Muscle of leg (tissue), 11 donors: ENCODE measurements around the gene CNKSR3. TPM values are rescaled to one million over a fixed set of nuclear protein-coding genes. Genes with fewer than 3 reads are reported as not detected.

ENCODE experiments used
- DNase-seq: peaks from one replicate; pipeline ENCODE4 v3.0.0; 2013
- H3K27ac ChIP-seq: one replicate; pipeline ENCODE4 v1.5.1; 2013; ENCODE audit warnings: mild to moderate bottlenecking, low read length, control low read depth
- H3K27me3 ChIP-seq: one replicate; pipeline ENCODE4 v1.6.1; 2013; ENCODE audit warnings: low read length; ENCODE audit not compliant: control insufficient read depth, insufficient read depth
- H3K36me3 ChIP-seq: one replicate; pipeline ENCODE4 v1.6.1; 2013; ENCODE audit warnings: low read length; ENCODE audit not compliant: control insufficient read depth, insufficient read depth
- H3K4me1 ChIP-seq: one replicate; pipeline ENCODE4 v1.6.1; 2013; ENCODE audit warnings: low read length; ENCODE audit not compliant: control insufficient read depth, insufficient read depth
- H3K4me3 ChIP-seq: one replicate; pipeline ENCODE4 v1.5.1; 2013; ENCODE audit warnings: low read length, control low read depth
- H3K9me3 ChIP-seq: replicated peaks from 2 replicates; pipeline ENCODE4 v1.6.1; 2013; ENCODE audit warnings: low read depth, low read length; ENCODE audit not compliant: control insufficient read depth
- WGBS: methylation state at CpG from one replicate; pipeline ENCODE4 v1.1.5; 2013; ENCODE audit warnings: missing lambda C conversion rate; ENCODE audit not compliant: insufficient coverage; 5-methylcytosine and 5-hydroxymethylcytosine counted together
- polyA plus RNA-seq, 8 donors: library from polyadenylated mRNA; unstranded; fragments of 120-200 nt; gene quantifications; one replicate each; pipeline versions ENCODE4 v1.2.1 to v1.2.3, GENCODE V29; 2013; ENCODE audit warnings: inconsistent platforms in 1 of 8, low replicate concordance in 1 of 8; ENCODE audit not compliant: insufficient read length in 8 of 8, insufficient read depth in 1 of 8
- total RNA-seq: library from RNA; stranded (reverse); fragments of 120-200 nt; gene quantifications from one replicate; pipeline ENCODE4 v1.2.4, GENCODE V29; 2013

The CNKSR3 gene
- total and polyA plus RNA-seq, 9 donors: 11.6 to 22.1 (median 14.7) TPM

DNA sequence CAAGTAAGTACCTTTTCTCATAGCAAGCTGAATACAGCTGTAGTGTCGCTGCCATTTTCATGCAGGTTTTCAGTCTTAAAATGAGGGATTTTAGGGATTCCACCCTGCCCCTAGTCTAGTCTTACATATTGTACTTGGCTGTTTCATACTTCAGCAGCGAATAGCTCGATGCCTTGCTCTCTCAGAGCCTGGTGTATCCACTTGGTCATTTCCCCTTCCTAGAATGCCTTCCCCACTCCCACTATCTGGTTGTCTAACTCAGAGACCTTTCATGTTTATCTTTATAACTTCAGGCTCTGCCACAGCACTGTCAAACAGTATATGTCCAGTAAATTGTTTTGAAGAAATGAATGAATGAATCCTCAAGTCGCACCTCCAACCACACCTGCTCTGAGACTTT, 132.8 kb downstream of the CNKSR3 start:
- no peak for DNase-seq
- no peaks in the 10 kb centered on the region for H3K4me1 ChIP-seq
- H3K36me3 ChIP-seq: no peaks in the 10 kb centered on the region
- H3K9me3 ChIP-seq: no peaks in the 10 kb centered on the region
- WGBS: 79% methylated on average over 4 of the region's 4 CpGs
- H3K4me3 ChIP-seq: no peak overlapping the region
- no peak overlapping the region for H3K27ac ChIP-seq
- no peaks in the 10 kb centered on the region for H3K27me3 ChIP-seq

DNA sequence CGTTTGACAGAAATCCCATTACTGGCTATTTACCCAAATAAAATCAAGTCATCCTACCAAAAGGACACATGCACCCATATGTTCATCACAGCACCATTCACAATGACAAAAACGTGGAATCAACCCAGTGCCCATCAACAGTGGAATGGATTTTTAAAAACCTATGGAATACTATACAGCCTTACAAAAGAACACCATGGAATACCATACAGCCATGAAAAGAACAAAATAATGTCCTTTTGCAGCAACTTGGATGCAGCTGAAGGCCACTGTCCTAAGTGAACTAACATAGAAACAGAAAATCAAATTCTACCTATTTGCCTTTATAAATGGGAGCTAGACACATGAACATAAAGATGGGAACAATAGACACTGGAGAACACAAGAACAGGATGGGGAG, 136.5 kb downstream of the CNKSR3 start:
- H3K4me1 ChIP-seq: no peaks in the 10 kb centered on the region
- no peaks in the 10 kb centered on the region for H3K27me3 ChIP-seq
- WGBS: no CpG with 5 or more reads among the region's 2 CpGs
- no peaks in the 10 kb centered on the region for H3K9me3 ChIP-seq
- H3K36me3 ChIP-seq: no peaks in the 10 kb centered on the region
- no peak overlapping the region for H3K27ac ChIP-seq
- DNase-seq: no peak
- no peak overlapping the region for H3K4me3 ChIP-seq

DNA sequence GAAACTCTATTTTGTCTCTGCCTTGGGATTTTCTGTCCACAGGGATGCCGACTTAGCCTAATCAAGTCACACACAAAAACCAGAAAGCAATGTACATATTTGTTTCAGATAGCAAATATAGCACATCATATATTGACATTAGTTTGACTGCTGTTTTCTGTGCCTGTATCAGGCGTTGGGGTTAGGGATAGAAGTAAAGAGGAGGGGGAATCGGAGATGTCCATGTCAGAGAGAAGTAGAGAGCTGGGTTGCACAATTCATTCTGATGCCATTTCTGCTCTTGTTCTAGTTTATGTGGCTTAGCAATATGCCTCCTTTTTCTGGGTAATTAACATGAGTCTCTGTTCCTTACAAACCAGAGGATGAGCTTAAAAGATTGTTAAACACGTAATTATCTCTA, 139.2 kb downstream of the CNKSR3 start:
- Histone ChIP-seq H3K27ac (no peak overlapping the region), H3K27me3 (no peaks in the 10 kb centered on the region), H3K4me3 (no peak overlapping the region), H3K36me3 (no peaks in the 10 kb centered on the region), H3K4me1 (no peaks in the 10 kb centered on the region), H3K9me3 (no peaks in the 10 kb centered on the region)
- no peak for DNase-seq
- WGBS: 83% methylated on average over 2 of the region's 4 CpGs

DNA sequence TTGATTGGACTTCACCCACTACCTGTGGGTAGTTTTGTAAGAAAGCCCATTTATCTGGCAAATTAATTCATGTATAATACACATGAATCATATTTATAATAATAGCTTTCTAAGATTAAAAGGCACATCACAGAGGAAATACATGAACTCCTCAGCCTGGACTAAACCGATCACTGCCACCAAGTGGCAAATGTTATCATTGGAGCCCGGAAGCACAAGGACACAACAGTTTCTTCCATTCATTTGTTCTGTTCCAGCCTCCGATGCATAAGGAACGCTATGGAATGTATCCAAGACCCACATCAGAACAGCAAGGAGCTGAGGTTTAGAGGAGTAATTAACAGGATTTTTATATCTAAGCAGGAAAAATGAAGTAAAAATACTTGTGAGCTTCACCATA, 139.9 kb downstream of the CNKSR3 start:
- H3K27me3 ChIP-seq: no peaks in the 10 kb centered on the region
- H3K4me3 ChIP-seq: no peak overlapping the region
- no CpG with 5 or more reads among the region's 4 CpGs for WGBS
- H3K36me3 ChIP-seq: no peaks in the 10 kb centered on the region
- H3K9me3 ChIP-seq: no peaks in the 10 kb centered on the region
- H3K4me1 ChIP-seq: no peaks in the 10 kb centered on the region
- no peak overlapping the region for H3K27ac ChIP-seq
- peak; percentile 52 for DNase-seq

DNA sequence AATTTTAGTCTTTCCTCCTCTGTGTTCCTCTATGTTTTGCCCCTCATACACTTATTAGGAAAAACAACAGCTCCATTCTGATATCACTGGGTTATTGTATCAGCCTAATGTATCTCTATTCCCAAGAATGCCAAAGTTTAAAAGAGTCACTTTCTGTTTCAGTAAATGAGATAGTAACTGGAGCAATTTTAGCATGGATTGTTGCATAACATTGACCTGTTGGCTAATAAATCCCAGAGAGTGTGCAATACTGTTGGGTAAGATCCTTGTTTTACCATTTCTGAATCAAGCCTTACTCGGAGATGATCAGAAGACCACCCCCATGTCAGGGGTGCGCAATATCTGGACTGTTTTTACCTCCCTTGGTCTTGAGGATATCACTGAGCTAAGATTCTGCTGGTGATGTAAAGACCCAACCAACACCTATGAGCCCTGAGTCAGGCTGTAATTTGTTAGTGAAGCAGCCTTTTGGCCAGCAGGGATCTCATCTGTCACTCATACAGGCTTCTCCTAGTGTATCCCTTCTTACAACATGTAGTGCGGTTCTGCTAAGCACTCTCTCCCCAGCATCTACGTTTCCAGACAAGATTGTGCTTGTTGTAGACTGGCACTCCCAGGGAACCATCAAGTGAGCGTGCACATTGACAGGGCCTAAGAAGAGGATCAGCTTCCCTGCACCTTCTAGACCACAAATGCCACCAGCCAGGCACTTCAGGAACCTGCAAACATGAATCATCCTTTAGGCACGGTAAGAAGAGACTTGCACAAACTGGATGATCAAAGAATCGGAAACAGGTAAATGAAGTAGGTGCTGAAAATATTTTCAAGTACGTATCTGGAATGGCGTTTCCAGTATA, 142.4 kb downstream of the CNKSR3 start:
- Histone ChIP-seq H3K4me3 (no peak overlapping the region), H3K4me1 (no peaks in the 10 kb centered on the region), H3K9me3 (no peaks in the 10 kb centered on the region), H3K27me3 (no peaks in the 10 kb centered on the region), H3K36me3 (no peaks in the 10 kb centered on the region), H3K27ac (no peak overlapping the region)
- 77% methylated on average over 5 of the region's 9 CpGs for WGBS
- DNase-seq: no peak

DNA sequence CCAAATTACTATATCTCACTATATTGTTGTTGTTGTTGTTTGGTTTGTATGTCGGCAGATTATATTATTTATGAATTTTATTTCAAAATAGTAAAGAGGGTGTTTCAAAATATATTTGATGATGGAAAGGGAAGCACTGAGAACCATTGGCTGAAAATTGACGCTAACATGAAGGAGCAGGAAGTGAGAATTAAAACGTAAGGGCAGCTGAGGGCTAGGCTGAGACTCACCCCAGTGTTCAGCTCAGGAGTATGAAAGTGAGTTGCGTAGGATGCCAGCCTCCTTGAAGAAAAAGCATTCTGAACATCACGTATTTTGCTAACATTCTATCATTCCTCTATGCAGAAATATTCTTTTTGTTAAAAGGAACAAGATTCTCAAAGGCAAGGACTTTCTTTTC, 143.1 kb downstream of the CNKSR3 start:
- Histone ChIP-seq H3K9me3 (no peaks in the 10 kb centered on the region), H3K4me1 (no peaks in the 10 kb centered on the region), H3K27me3 (no peaks in the 10 kb centered on the region), H3K4me3 (no peak overlapping the region), H3K36me3 (no peaks in the 10 kb centered on the region), H3K27ac (no peak overlapping the region)
- 64% methylated on average over 2 of the region's 5 CpGs for WGBS
- no peak for DNase-seq

DNA sequence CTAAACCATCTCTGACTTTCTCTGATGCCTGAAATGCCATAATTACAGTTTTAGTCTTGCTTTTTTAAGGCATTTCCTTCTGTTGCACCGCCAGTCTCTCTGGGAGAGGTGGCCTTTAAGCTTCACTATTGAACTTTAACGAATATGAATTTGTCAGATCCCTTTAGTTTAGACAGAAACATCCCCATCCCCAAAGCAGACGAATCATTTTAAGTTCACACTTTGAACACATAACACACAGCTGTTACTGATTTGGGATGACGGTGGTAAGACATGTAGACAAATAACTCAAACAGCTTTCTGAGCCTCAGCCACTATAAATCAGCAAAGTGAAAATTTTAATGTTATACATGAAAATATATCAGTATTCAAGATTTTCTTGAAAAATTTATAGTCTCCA, 146.7 kb downstream of the CNKSR3 start:
- Histone ChIP-seq H3K4me1 (no peaks in the 10 kb centered on the region), H3K9me3 (no peaks in the 10 kb centered on the region), H3K4me3 (no peak overlapping the region), H3K27me3 (no peaks in the 10 kb centered on the region), H3K36me3 (no peaks in the 10 kb centered on the region), H3K27ac (no peak overlapping the region)
- no CpG with 5 or more reads among the region's 4 CpGs for WGBS
- DNase-seq: no peak

DNA sequence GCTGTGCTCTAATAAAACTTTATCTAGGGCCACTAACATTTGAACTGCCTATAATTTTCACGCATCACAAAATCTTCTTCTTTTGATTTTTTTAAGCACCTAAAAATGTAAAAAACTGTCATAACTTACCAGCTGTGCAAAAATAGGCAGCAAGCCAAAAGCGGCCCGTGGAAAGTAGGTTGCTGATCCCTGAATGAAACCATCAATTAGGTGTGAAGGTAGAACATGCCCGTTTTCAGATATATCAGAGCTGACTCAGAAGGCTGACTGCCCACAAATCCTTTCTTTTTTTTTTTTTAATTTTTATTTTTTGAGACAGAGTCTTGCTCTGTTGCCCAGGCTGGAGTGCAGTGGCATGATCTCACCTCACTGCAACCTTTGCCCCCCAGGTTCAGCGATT, 149.0 kb downstream of the CNKSR3 start:
- Histone ChIP-seq H3K36me3 (no peaks in the 10 kb centered on the region), H3K4me1 (no peaks in the 10 kb centered on the region), H3K4me3 (no peak overlapping the region), H3K27me3 (no peaks in the 10 kb centered on the region), H3K9me3 (no peaks in the 10 kb centered on the region), H3K27ac (no peak overlapping the region)
- no peak for DNase-seq
- 80% methylated on average over 1 of the region's 5 CpGs for WGBS

DNA sequence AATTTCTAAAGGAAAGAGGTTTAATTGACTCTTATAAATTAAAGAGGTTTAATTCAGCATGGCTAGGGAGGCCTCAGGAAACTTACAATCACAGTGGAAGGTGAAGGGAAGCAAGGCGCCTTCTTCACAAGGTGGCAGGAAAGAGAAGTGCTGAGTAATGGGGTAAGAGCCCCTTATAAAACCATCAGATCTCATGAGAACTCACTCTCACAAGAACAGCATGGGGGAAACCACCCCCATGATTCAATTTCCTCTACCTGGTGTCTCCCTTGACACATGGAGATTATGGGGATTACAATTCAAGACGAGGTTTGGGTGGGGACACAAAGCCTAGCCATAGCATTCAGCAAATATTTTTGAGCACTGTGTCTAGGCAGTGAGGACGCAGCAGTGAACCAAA, 150.0 kb downstream of the CNKSR3 start:
- no CpG with 5 or more reads among the region's 3 CpGs for WGBS
- Histone ChIP-seq H3K9me3 (no peaks in the 10 kb centered on the region), H3K27ac (no peak overlapping the region), H3K4me3 (no peak overlapping the region), H3K4me1 (no peaks in the 10 kb centered on the region), H3K27me3 (no peaks in the 10 kb centered on the region), H3K36me3 (no peaks in the 10 kb centered on the region)
- DNase-seq: no peak

DNA sequence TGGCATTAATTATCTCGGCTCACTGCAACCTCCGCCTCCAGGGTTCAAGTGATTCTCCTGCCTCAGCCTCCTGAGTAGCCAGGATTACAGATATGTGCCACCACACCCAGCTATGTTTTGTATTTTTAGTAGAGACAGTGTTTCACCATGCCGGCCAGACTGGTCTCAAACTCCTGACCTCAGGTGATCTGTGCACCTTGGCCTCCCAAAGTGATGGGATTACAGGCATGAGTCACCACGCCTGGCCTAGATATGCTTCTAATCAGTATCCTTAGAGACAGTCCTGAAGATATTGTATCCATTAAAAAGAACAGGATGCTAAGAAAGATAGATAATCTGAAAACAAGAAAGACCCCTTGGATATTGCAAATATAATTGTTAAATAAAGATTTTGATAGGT, 150.8 kb downstream of the CNKSR3 start:
- no peak overlapping the region for H3K27ac ChIP-seq
- DNase-seq: no peak
- no CpG with 5 or more reads among the region's 4 CpGs for WGBS
- H3K9me3 ChIP-seq: no peaks in the 10 kb centered on the region
- H3K4me3 ChIP-seq: no peak overlapping the region
- H3K36me3 ChIP-seq: no peaks in the 10 kb centered on the region
- no peaks in the 10 kb centered on the region for H3K27me3 ChIP-seq
- no peaks in the 10 kb centered on the region for H3K4me1 ChIP-seq

DNA sequence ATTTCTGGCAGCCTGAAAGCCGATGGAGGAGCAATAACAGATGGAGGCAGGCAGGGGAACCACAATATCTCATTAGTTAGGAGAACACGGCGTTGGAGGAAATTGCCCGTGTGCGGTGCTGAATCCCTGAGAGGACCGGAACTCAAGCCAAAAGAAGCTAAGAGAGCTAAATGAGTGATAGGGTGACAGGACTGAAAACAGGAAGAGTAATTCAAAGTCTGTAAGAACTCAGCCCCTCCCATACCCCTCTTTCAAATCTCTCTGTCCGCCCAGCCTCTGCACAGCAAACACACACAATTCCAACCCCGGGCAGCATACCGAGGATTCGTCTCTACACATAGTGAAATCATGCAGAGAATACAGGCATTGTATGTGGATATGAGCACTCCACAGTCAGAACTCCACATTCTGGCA, 151.3 kb downstream of the CNKSR3 start:
- H3K9me3 ChIP-seq: no peaks in the 10 kb centered on the region
- no peaks in the 10 kb centered on the region for H3K4me1 ChIP-seq
- H3K36me3 ChIP-seq: no peaks in the 10 kb centered on the region
- H3K4me3 ChIP-seq: peak overlapping the region; percentile 13
- H3K27me3 ChIP-seq: no peaks in the 10 kb centered on the region
- no CpG with 5 or more reads among the region's 10 CpGs for WGBS
- H3K27ac ChIP-seq: no peak overlapping the region
- DNase-seq: peak; percentile 38
